ENCODE results near the gene HAPLN1. TPM values are rescaled to one million over a fixed set of nuclear protein-coding genes. Genes with fewer than 3 reads are reported as not detected.

Gene HAPLN1
- total and polyA plus RNA-seq, 10 of the 15 experiments (the other 5 are each of a cell fraction or from before 2014, with no cell fraction given), result 0.05 to 0.21 (median 0.17) TPM; not detected in 2

GRCh38 chr5:83665631-83666030 is 55.0 kb downstream of the HAPLN1 start:
- POLR2A ChIA-PET, result no interaction called here
- CTCF ChIA-PET, result interaction anchor here (1.1 to 1.3 kb wide), 2 partner anchors 10 to 262 kb away, joined by 3 to 4 read pairs; no protein-coding TSS in a partner anchor
- FAIRE-seq, result no peak

More at GRCh38 chr5:83665631-83666030, 55.0 kb downstream of the HAPLN1 start:
- no peaks in the 10 kb centered on the region for H3K36me3 ChIP-seq (ENCODE audit: control insufficient read depth in 2 of 2, insufficient read depth in 2 of 2, low read length in 1 of 2)
- SMC1A ChIA-PET (ENCODE audit: uncharacterized antibody, unreplicated experiment), result no interaction called here
- H3K27ac ChIP-seq (ENCODE audit: control insufficient read depth, insufficient read depth), result no peak overlapping the region
- ATAC-seq, result no peak
- no peak overlapping the region for H3K4me2 ChIP-seq (ENCODE audit: control insufficient read depth, insufficient read depth)
- H3K4me1 ChIP-seq (ENCODE audit: control insufficient read depth, insufficient read depth, low read length), result no peaks in the 10 kb centered on the region
- no peak for DNase-seq (ENCODE audit: low read depth, low spot score)
- BruUV-seq (replicated peaks), result no TSS peak
- H2AFZ ChIP-seq (ENCODE audit: control insufficient read depth, low read depth, low read length), result no peak overlapping the region
- no peaks in the 10 kb centered on the region for H3K79me2 ChIP-seq (ENCODE audit: control insufficient read depth, insufficient read depth, low read length)
- no peak overlapping the region for H3K9ac ChIP-seq (ENCODE audit: control insufficient read depth, insufficient read depth, low read length)
- no peak overlapping the region for H3K4me3 ChIP-seq
- no peaks in the 10 kb centered on the region for H3K27me3 ChIP-seq (replicated peaks in 1 of 2; ENCODE audit: control insufficient read depth in 2 of 2, insufficient read depth in 2 of 2, low read length in 1 of 2)
- in situ Hi-C loops (cut with MboI) (no loop called here), intact Hi-C loops (cut with micrococcal nuclease; ENCODE audit: unreplicated experiment) (no loop called here)
- RAD21 ChIA-PET (ENCODE audit: unreplicated experiment), result no interaction called here
- TF ChIP-seq KLF5 (IDR thresholded peaks at IDR 0.05; ENCODE audit: partially characterized antibody) (no peak), POU2F2 (IDR thresholded peaks at IDR 0.05; ENCODE audit: borderline replicate concordance, low read depth, low read length) (no peak), HDGF (IDR thresholded peaks at IDR 0.05) (no peak), GATAD2B (conservative IDR thresholded peaks at IDR 0.05; ENCODE audit: low read depth) (no peak), EZH2 (IDR thresholded peaks at IDR 0.05; ENCODE audit: borderline replicate concordance, control insufficient read depth, low read depth, low read length) (no peak), CEBPZ (IDR thresholded peaks at IDR 0.05; ENCODE audit: low read depth, low read length) (no peak), RELB (IDR thresholded peaks at IDR 0.05; ENCODE audit: low read depth) (no peak), POLR2AphosphoS2 (IDR thresholded peaks at IDR 0.05; ENCODE audit: low read depth, low read length) (no peak), BHLHE40 (IDR thresholded peaks at IDR 0.05; ENCODE audit: borderline replicate concordance in 1 of 2, low read depth in 2 of 2, low read length in 1 of 2) (no peak), ETV6 (conservative IDR thresholded peaks at IDR 0.05 in 1 of 2, IDR thresholded peaks at IDR 0.05 in 1 of 2; ENCODE audit: borderline replicate concordance in 1 of 2, low read depth in 1 of 2) (no peak), FOXM1 (IDR thresholded peaks at IDR 0.05; ENCODE audit: low read depth, low read length) (no peak), STAT3 (IDR thresholded peaks at IDR 0.05; ENCODE audit: low read depth, low read length) (no peak)
- no peaks in the 10 kb centered on the region for H3K9me3 ChIP-seq (replicated peaks; ENCODE audit: control insufficient read depth, insufficient read depth, low read length)
- no peaks in the 10 kb centered on the region for H4K20me1 ChIP-seq (ENCODE audit: control insufficient read depth, insufficient read depth)

Measured in GM12878 (cell line).